HCT116 (cell line): Measurements from ENCODE around the gene BBS7. TPM values are rescaled to one million over a fixed set of nuclear protein-coding genes. Genes with fewer than 3 reads are reported as not detected.

Experiments used
- ATAC-seq: fragments of 200-7000 bp; cut with Tn5 transposase; 2 replicates; pipeline ENCODE4 v1.9.1; 2020; ENCODE audit warnings: mild to moderate bottlenecking, moderate library complexity
- BruUV-seq: library from RNA; stranded (reverse); fragments of 400-500 nt; replicated peaks from 2 replicates; lab custom pipeline; 2021; lab: Mats Ljungman, UMichigan
- CTCF ChIA-PET: fragments of 300-600 bp; sonication (Branson Sonifier 250); formaldehyde crosslinking; loops from one replicate; lab custom pipeline; 2021; ENCODE audit warnings: antibody characterized with exemption; lab: Charles Lee
- POLR2A ChIA-PET: fragments of 300-600, 350-600 bp; sonication (Branson Sonifier 250); formaldehyde crosslinking; loops from one replicate; lab custom pipeline; 2021; ENCODE audit warnings: antibody characterized with exemption; lab: Charles Lee
- RAD21 ChIA-PET, 2 experiments: fragments of 300-600 bp; sonication (Branson Sonifier 250); formaldehyde crosslinking; loops; one replicate each; lab custom pipeline; 2023; ENCODE audit warnings: low total read pairs in 2 of 2; ENCODE audit not compliant: uncharacterized antibody in 2 of 2, unreplicated experiment in 2 of 2, low non-redundant PET in 1 of 2; lab: Charles Lee
- DNase-seq: peaks from one replicate; pipeline ENCODE4 v3.0.0-alpha.2; 2010; ENCODE audit warnings: low read depth, low spot score
- H2AFZ ChIP-seq: fragments of 200-600 bp; shearing (Covaris generic), sonication (generic); 2 replicates; pipeline ENCODE4 v1.6.1; 2017; ENCODE audit warnings: low read depth, mixed run types, mixed read lengths, antibody characterized with exemption, low read length; ENCODE audit not compliant: poor library complexity, severe bottlenecking
- H3K27ac ChIP-seq: 2 replicates; pipeline ENCODE4 v1.5.1; 2012; ENCODE audit warnings: low read depth, low read length
- H3K27me3 ChIP-seq: fragments of 200-600 bp; sonication (generic); 2 replicates; pipeline ENCODE4 v1.6.1; 2016; ENCODE audit warnings: mixed run types, low read length, mixed read lengths; ENCODE audit not compliant: insufficient read depth
- H3K36me3 ChIP-seq, 2 experiments: fragments of 200-500 bp in 1 of 2; fragments of 200-600 bp in 1 of 2; sonication (Bioruptor generic) in 1 of 2; sonication (generic) in 1 of 2; 2 replicates each; pipeline versions ENCODE4 v1.5.1 to v1.6.1; 2014 to 2016; ENCODE audit warnings: low read length in 2 of 2, inconsistent platforms in 1 of 2, mixed read lengths in 1 of 2, mixed run types in 1 of 2; ENCODE audit not compliant: insufficient read depth in 2 of 2, control insufficient read depth in 1 of 2
- H3K4me1 ChIP-seq, 2 experiments: fragments of 200-600 bp in 1 of 2; sonication (generic) in 1 of 2; 2 replicates each; pipeline versions ENCODE4 v1.5.1 to v1.6.1; 2012 to 2017; ENCODE audit warnings: low read length in 2 of 2, inconsistent platforms in 1 of 2, mild to moderate bottlenecking in 1 of 2, mixed read lengths in 1 of 2, mixed run types in 1 of 2, moderate library complexity in 1 of 2; ENCODE audit not compliant: insufficient read depth in 2 of 2, control insufficient read depth in 1 of 2
- H3K4me2 ChIP-seq: fragments of 200-600 bp; sonication (generic); 2 replicates; pipeline ENCODE4 v1.6.1; 2017; ENCODE audit warnings: mixed run types, low read length, mixed read lengths
- H3K4me3 ChIP-seq, 2 experiments: fragments of 200-600 bp in 1 of 2; sonication (generic) in 1 of 2; replicated peaks in 1 of 2; 2 replicates each; pipeline ENCODE4 v1.5.1; 2011 to 2016; ENCODE audit warnings: low read length in 2 of 2, control low read depth in 1 of 2, low read depth in 1 of 2, mild to moderate bottlenecking in 1 of 2, mixed read lengths in 1 of 2, mixed run types in 1 of 2
- H3K79me2 ChIP-seq: fragments of 200-600 bp; sonication (generic); 2 replicates; pipeline ENCODE4 v1.6.1; 2017; ENCODE audit warnings: mild to moderate bottlenecking, mixed run types, low read length, moderate library complexity, mixed read lengths; ENCODE audit not compliant: insufficient read depth
- H3K9ac ChIP-seq: fragments of 200-600 bp; sonication (generic); 2 replicates; pipeline ENCODE4 v1.6.1; 2016; ENCODE audit warnings: low read length, mixed read lengths
- H3K9me2 ChIP-seq: fragments of 200-600 bp; sonication (generic), shearing (Covaris generic); 2 replicates; pipeline ENCODE4 v1.6.1; 2017; ENCODE audit warnings: mixed run types, mild to moderate bottlenecking, moderate library complexity; ENCODE audit not compliant: insufficient read depth
- H3K9me3 ChIP-seq, 2 experiments: fragments of 200-500 bp in 1 of 2; fragments of 200-600 bp in 1 of 2; sonication (Bioruptor generic) in 1 of 2; sonication (generic) in 1 of 2; 2 replicates each; pipeline ENCODE4 v1.6.1; 2014 to 2017; ENCODE audit warnings: low read length in 2 of 2, mixed read lengths in 2 of 2, inconsistent platforms in 1 of 2, low read depth in 1 of 2, mild to moderate bottlenecking in 1 of 2, mixed run types in 1 of 2, moderate library complexity in 1 of 2; ENCODE audit not compliant: control insufficient read depth in 1 of 2, insufficient read depth in 1 of 2
- H4K20me1 ChIP-seq: fragments of 200-600 bp; sonication (generic), shearing (Covaris generic); 2 replicates; pipeline ENCODE4 v1.6.1; 2017; ENCODE audit warnings: mixed run types, mild to moderate bottlenecking, moderate library complexity; ENCODE audit not compliant: insufficient read depth
- CBX3 ChIP-seq: IDR thresholded peaks from 2 replicates; pipeline ENCODE4 v1.6.1; 2012; ENCODE audit warnings: low read depth
- CEBPB ChIP-seq: IDR thresholded peaks from 2 replicates; pipeline ENCODE4 v1.6.1; 2012; ENCODE audit warnings: low read depth
- EGR1 ChIP-seq: IDR thresholded peaks from 2 replicates; pipeline ENCODE4 v1.6.1; 2012; ENCODE audit warnings: low read depth
- ELF1 ChIP-seq: IDR thresholded peaks from 2 replicates; pipeline ENCODE4 v1.6.1; 2012; ENCODE audit warnings: low read depth, borderline replicate concordance
- EZH2 ChIP-seq: fragments of 200-600 bp; sonication (generic); IDR thresholded peaks from 2 replicates; pipeline ENCODE4 v1.6.1; 2017; ENCODE audit warnings: antibody characterized with exemption, mixed run types
- EZH2phosphoT487 ChIP-seq: fragments of 200-600 bp; IDR thresholded peaks from 2 replicates; pipeline ENCODE4 v1.6.1; 2018; ENCODE audit warnings: antibody characterized with exemption, borderline replicate concordance
- FOSL1 ChIP-seq: IDR thresholded peaks from 2 replicates; pipeline ENCODE4 v1.6.1; 2012; ENCODE audit warnings: low read depth
- JUND ChIP-seq: IDR thresholded peaks from 2 replicates; pipeline ENCODE4 v1.6.1; 2012
- MAX ChIP-seq: IDR thresholded peaks from 2 replicates; pipeline ENCODE4 v1.6.1; 2012
- POLR2A ChIP-seq: IDR thresholded peaks from 2 replicates; pipeline ENCODE4 v1.7.0; 2011; ENCODE audit warnings: borderline replicate concordance; ENCODE audit not compliant: insufficient read depth, insufficient read length; ENCODE audit errors: extremely low read depth
- POLR2AphosphoS5 ChIP-seq: IDR thresholded peaks from 2 replicates; pipeline ENCODE4 v1.6.1; 2011; ENCODE audit warnings: mild to moderate bottlenecking, low read depth, low read length, moderate library complexity
- RAD21 ChIP-seq: IDR thresholded peaks from 2 replicates; pipeline ENCODE4 v1.6.1; 2012; ENCODE audit warnings: low read depth, mild to moderate bottlenecking
- SIN3A ChIP-seq: IDR thresholded peaks from 2 replicates; pipeline ENCODE4 v1.6.1; 2012; ENCODE audit warnings: low read depth
- SP1 ChIP-seq: IDR thresholded peaks from 2 replicates; pipeline ENCODE4 v1.6.1; 2012; ENCODE audit warnings: low read depth
- TCF7L2 ChIP-seq: IDR thresholded peaks from 2 replicates; pipeline ENCODE4 v1.7.0; 2011; ENCODE audit warnings: borderline replicate concordance, inconsistent platforms; ENCODE audit not compliant: insufficient read depth, insufficient read length; ENCODE audit errors: extremely low read depth
- ZBTB33 ChIP-seq: IDR thresholded peaks from 2 replicates; pipeline ENCODE4 v1.6.1; 2011; ENCODE audit warnings: mild to moderate bottlenecking, low read length, moderate library complexity; ENCODE audit not compliant: insufficient replicate concordance; ENCODE audit errors: extremely low read depth
- ZFX ChIP-seq: fragments of 450-650 bp; IDR thresholded peaks from 2 replicates; pipeline ENCODE4 v1.6.1; 2017
- ZNF274 ChIP-seq: fragments of 200-500 bp; sonication (Bioruptor generic); IDR thresholded peaks from 2 replicates; pipeline ENCODE4 v1.6.1; 2014; ENCODE audit warnings: mild to moderate bottlenecking, low read depth, low read length, inconsistent platforms
- intact Hi-C: fragments of 100-400 bp; cut with micrococcal nuclease; formaldehyde crosslinking; loops from 2 replicates; pipeline ENCODE4 v1.10.0; 2022
- total RNA-seq: library from RNA; stranded (reverse); gene quantifications from one replicate; pipeline ENCODE4 v1.2.1, GENCODE V29; 2021; ENCODE audit not compliant: unreplicated experiment
- TF ChIP-seq, protein P1 (sequence below): IDR thresholded peaks from 2 replicates; pipeline ENCODE4 v1.6.1; 2012
- TF ChIP-seq, protein P2 (sequence below), 3 experiments: fragments of 200-600 bp in 1 of 3; sonication (generic) in 1 of 3; IDR thresholded peaks in 2 of 3; conservative IDR thresholded peaks in 1 of 3; 2 replicates each; pipeline ENCODE4 v1.5.1; 2012 to 2017; ENCODE audit warnings: low read depth in 2 of 3, low read length in 2 of 3, antibody characterized with exemption in 1 of 3, borderline replicate concordance in 1 of 3, control low read depth in 1 of 3, mild to moderate bottlenecking in 1 of 3, mixed read lengths in 1 of 3, mixed run types in 1 of 3, moderate library complexity in 1 of 3; ENCODE audit not compliant: insufficient read depth in 1 of 3

The BBS7 gene
- total RNA-seq, 1 experiment from 2014 or later: 22.9 TPM

DNA sequence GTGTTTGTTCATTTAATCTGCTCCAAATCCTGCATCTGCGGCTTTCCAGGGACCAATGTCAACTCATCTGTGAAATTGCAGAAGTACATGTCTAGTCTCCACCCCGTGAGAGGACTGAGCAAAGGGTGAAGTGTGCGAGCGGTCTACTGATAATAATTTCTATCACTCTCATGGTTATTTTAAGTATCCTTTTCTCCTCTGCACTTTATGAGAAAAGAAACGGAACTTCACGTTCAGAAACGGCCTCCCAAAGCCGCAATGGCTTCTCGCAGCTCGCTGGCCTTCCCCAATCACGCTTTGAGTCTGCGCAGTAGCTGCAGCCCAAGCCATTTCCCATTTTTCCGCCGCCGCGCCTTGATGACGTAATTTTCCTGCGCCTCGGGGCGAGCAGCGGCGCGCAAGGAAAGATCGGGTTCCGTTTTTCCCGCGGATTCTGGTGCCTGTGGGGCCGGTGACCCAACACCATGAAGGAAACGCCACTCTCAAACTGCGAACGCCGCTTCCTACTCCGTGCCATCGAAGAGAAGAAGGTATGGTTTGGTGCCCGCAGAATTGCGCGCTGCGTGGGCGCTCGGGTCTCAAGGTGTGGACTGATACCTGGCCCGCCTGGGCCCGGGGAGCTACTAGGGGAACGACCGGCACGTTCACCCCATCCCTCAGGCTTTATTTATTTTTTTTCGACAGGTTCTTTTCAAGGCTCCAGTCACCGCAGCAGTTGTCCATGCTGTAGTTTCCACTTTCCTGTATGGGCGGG is 69.1 kb downstream of the BBS7 start, which contains the start of gene EXOSC9 (continued):
- TF ChIP-seq EZH2phosphoT487: no peak
- TF ChIP-seq MAX: peak; percentile 90
- no peak; the same call in 1 of the 2 replicates for TF ChIP-seq CEBPB
- peak; percentile 81 for TF ChIP-seq CBX3
- no peak; the same call in 1 of the 2 replicates for TF ChIP-seq FOSL1

DNA sequence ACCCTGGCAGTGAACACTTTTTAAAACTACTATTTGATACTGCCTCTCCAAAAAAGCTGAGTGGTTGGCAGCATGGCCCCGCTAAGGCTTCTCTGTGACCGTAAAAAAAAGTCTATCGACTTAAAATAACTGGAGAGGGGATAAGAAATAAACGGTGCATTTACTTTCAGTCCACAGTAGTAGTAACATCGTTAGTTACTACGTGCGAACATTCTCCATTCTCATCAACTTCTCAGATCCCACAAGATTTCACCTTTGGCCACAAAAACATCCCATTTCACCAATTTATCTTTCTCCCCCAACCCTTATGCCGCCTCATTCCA is 69.7 kb downstream of the BBS7 start:
- TSS peak; percentile 99 for BruUV-seq
- Histone ChIP-seq H3K9me3 (no peaks in the 10 kb centered on the region), H3K27me3 (no peaks in the 10 kb centered on the region), H3K9ac (peak overlapping the region; percentile 92), H3K4me1 (peaks cover 3 to 11% of the 10 kb centered on the region in 2 experiments; a peak in 3 of 4 replicates), H3K79me2 (peaks cover 43% of the 10 kb centered on the region), H3K4me3 (peak overlapping the region; percentile 95 to 96), H3K36me3 (peaks cover 14 to 27% of the 10 kb centered on the region in 2 experiments; a peak in 3 of 4 replicates), H3K4me2 (peak overlapping the region; percentile 96), H3K27ac (peak overlapping the region; percentile 58), H3K9me2 (no peaks in the 10 kb centered on the region), H4K20me1 (no peaks in the 10 kb centered on the region), H2AFZ (peak overlapping the region; percentile 80)
- ChIA-PET POLR2A (interaction anchor here (1.0 kb wide), 1 partner anchor 15 kb away, joined by 6 read pairs; no protein-coding TSS in a partner anchor), RAD21 (no interaction called here), CTCF (no interaction called here)
- intact Hi-C loops: no loop called here
- ATAC-seq (peak; percentile 23), DNase-seq (no peak)
- TF ChIP-seq ZFX (no peak), EZH2phosphoT487 (no peak), JUND (no peak), EGR1 (no peak), POLR2AphosphoS5 (no peak), ZNF274 (no peak), ZBTB33 (no peak), ELF1 (no peak), CEBPB (no peak), SIN3A (no peak), RAD21 (no peak), POLR2A (no peak), CBX3 (no peak), SP1 (no peak), FOSL1 (no peak), TCF7L2 (no peak), EZH2 (no peak)
- TF ChIP-seq, protein P1, sequence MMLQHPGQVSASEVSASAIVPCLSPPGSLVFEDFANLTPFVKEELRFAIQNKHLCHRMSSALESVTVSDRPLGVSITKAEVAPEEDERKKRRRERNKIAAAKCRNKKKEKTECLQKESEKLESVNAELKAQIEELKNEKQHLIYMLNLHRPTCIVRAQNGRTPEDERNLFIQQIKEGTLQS: no peak
- TF ChIP-seq, protein P2, sequence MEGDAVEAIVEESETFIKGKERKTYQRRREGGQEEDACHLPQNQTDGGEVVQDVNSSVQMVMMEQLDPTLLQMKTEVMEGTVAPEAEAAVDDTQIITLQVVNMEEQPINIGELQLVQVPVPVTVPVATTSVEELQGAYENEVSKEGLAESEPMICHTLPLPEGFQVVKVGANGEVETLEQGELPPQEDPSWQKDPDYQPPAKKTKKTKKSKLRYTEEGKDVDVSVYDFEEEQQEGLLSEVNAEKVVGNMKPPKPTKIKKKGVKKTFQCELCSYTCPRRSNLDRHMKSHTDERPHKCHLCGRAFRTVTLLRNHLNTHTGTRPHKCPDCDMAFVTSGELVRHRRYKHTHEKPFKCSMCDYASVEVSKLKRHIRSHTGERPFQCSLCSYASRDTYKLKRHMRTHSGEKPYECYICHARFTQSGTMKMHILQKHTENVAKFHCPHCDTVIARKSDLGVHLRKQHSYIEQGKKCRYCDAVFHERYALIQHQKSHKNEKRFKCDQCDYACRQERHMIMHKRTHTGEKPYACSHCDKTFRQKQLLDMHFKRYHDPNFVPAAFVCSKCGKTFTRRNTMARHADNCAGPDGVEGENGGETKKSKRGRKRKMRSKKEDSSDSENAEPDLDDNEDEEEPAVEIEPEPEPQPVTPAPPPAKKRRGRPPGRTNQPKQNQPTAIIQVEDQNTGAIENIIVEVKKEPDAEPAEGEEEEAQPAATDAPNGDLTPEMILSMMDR (IDR thresholded peaks at IDR 0.05 in 2 of 3, conservative IDR thresholded peaks at IDR 0.05 in 1 of 3; ENCODE audit: borderline replicate concordance in 1 of 3, insufficient read depth in 1 of 3, low read depth in 2 of 3, low read length in 2 of 3): no peak
